HG03060 (cell line): ENCODE measurements around the gene PSEN1.
"Not testable (repeated sequence)": the region's sequence is repeated elsewhere in the genome, so short reads cannot be mapped to it uniquely, and the experiment has no call there.

Experiments used
- ATAC-seq: cut with Tn5 transposase; IDR thresholded peaks from one replicate; pipeline ENCODE4 v1.9.1; 2021; ENCODE audit warnings: low read depth, moderate number of reproducible peaks; ENCODE audit not compliant: unreplicated experiment

Gene PSEN1

GRCh38 chr14:73162251-73162650, 25.9 kb downstream of the PSEN1 start:
- ATAC-seq: no peak

DNA sequence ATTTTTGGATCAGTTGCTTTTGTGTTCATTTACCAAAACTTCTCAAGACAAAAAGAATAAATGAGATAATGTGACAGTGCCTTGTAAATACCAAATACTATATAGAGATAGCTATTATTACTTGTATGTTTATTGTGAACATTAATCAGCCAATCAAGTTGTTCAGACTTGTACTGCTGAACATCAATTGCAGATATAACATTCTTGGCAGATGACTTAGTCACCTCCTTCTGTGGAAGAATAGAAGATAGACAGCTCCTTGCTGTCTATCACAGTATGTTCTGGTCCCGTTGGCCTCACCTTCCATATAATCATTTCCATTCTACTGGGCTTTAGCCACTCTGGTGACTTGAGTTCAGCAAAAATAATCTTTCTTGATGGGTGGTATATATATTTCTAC, 30.1 kb downstream of the PSEN1 start:
- ATAC-seq: no peak

DNA sequence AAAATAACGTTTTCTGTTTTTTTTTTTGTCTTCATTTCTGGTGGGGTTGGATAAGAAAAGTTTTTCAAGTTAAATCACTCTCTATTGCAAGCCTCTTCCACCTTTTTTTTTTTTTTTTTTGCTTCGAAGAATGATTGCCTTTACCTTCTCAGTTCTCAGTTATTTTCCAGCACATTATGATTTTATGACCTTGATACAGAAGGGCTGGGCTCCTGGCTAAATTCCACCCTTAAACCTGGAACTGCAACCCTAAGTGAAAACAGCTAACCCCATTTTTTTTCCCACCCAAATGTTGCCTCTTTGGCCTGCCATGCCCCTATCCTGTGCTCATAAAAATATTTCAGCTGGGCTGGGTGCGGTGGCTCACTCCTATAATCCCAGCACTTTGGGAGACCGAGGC, 31.4 kb downstream of the PSEN1 start:
- ATAC-seq: no peak

DNA sequence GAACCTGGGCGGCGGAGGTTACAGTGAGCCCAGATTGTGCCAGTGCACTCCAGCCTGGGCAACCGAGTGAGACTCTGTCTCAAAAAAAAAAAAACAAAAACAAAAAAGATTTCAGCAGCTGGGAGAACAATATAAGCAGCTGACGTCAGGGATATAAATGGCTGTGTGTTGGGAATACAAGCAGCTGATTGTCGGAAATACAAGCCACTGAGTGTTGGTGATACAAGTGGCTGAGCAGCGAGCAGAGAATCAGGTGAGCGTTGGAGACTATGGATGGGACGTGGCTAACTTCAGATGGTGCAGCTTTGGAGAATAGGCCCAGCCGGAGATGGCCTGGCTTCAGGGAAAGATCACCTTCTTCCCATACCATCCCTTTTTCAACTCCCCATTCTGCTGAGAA, 32.0 kb downstream of the PSEN1 start:
- ATAC-seq: no peak

DNA sequence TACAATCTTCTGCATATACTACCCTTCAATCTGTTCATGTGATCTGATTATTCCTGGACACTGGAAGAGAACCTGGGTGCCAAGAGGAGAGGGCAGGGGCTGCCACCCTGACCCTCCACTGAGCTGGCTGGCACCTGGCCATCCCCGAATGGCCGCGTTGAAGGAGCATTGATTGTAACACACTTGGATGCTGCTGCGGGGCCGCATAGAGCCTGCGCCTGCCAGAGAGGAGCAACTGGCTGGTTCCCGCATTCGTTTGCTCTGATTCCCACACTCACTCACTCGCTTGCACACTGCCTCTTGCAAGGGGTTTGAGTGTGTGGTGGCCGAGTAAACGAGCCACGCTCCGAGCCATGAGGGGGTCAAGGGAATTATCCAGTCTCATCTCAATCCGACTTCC, 32.4 kb downstream of the PSEN1 start:
- ATAC-seq: no peak

DNA sequence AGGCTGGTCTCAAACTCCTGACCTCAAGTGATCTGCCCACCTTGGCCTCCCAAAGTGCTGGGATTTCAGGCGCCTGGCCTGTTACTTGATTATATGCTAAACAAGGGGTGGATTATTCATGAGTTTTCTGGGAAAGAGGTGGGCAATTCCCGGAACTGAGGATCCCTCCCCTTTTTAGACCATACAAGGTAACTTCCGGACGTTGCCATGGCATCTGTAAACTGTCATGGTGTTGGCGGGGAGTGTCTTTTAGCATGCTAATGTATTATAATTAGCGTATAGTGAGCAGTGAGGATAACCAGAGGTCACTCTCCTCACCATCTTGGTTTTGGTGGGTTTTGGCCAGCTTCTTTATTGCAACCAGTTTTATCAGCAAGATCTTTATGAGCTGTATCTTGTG, 33.5 kb downstream of the PSEN1 start:
- ATAC-seq: not testable (repeated sequence)

GRCh38 chr14:73170686-73171085, 34.4 kb downstream of the PSEN1 start:
- ATAC-seq: no peak

DNA sequence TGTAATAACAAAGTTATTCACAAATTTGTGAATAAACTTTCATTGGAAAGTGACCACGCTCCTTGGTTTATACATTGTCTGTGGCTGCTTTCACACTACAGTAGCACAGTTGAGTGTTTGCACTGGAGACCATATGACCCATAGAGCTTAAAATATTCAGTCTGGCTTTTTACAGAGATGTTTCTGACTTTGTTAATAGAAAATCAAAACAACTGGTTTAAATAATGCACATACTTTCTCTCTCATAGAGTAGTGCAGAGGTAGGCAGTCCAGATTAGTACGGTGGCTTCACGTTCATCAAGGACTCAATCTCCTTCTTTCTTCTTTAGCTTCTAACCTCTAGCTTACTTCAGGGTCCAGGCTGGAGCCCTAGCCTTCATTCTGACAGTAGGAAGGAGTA, 36.2 kb downstream of the PSEN1 start:
- no peak for ATAC-seq

DNA sequence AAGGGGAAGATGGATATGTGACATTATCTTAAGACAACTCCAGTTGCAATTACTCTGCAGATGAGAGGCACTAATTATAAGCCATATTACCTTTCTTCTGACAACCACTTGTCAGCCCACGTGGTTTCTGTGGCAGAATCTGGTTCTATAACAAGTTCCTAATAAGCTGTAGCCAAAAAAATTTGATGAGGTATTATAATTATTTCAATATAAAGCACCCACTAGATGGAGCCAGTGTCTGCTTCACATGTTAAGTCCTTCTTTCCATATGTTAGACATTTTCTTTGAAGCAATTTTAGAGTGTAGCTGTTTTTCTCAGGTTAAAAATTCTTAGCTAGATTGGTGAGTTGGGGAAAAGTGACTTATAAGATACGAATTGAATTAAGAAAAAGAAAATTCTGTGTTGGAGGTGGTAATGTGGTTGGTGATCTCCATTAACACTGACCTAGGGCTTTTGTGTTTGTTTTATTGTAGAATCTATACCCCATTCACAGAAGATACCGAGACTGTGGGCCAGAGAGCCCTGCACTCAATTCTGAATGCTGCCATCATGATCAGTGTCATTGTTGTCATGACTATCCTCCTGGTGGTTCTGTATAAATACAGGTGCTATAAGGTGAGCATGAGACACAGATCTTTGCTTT, 36.9 kb downstream of the PSEN1 start:
- ATAC-seq: no peak

GRCh38 chr14:73176685-73177084, 40.4 kb downstream of the PSEN1 start:
- ATAC-seq: no peak

DNA sequence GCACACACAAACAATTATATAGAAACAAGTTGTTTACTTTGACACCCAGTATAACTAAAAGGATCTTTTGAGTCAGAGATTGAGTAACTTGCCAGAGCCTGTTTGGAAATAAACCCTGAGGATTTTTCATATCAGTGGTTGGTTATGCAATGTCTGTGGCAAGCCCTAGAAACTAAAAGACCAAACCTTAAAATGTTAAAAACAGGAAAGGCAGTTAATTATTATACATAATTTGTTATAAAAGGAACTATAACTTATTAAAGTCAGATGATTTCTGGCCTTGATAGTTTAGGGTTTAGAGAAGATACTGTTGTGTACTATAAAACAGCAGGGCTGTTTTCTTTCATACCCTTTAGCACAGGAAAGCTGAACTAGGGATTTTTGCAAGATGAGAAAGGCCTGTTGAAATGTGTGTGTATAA, 44.1 kb downstream of the PSEN1 start:
- ATAC-seq: no peak

DNA sequence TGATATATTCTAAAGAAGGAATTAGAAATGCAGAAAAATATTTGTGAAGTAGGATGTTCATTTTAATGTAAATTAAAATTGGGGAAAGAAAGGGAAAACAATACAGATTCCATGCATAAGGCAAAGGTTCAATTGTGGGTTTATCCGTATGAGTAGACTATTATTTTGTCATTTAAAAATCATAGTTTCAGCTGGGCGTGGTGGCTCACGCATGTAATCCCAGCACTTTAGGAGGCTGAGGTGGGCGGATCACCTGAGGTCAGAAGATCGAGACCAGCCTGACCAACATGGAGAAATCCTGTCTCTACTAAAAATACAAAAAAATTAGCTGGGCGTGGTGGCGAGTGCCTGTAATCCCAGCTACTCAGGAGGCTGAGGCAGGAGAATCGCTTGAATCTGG, 44.7 kb downstream of the PSEN1 start:
- not testable (repeated sequence) for ATAC-seq

GRCh38 chr14:73188501-73188911, 52.2 kb downstream of the PSEN1 start:
- ATAC-seq: no peak

DNA sequence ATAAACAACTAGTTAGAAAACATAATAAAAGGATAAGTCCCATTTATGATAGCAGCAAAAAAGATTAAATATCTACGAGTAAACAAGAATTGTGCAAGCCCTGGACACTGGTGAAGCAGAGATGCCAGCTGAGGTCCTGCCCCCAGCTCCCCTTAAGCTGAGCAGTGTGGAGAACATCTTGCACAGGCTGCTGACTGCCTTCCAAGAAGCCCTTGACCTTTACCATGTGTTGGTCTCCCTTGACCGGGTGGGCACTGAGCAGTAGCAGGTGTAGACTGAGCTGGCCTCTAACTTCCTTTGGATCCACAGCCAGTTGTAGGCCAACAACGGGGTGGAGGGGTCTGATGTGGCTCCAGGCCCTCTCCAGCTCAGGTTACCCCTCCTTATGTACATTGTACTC, 53.3 kb downstream of the PSEN1 start:
- ATAC-seq: no peak

DNA sequence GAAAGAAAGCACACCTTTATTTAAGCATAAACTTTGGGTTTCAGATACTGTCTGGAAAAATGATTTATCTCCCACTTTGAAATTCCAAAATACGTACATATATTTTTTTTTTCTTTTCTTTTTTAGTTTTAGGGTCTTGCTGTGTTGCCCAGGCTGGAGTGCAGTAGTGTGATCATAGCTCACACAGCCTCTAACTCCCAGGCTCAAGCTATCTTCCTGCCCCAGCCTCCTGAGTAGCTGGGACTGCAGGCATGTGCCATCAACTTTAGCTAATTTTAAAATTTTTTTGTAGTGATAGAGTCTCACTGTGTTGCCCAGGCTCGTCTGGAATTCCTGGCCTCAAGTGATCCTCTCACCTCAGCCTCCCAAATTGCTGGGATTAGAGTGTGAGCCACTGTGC, 55.1 kb downstream of the PSEN1 start:
- ATAC-seq: no peak

DNA sequence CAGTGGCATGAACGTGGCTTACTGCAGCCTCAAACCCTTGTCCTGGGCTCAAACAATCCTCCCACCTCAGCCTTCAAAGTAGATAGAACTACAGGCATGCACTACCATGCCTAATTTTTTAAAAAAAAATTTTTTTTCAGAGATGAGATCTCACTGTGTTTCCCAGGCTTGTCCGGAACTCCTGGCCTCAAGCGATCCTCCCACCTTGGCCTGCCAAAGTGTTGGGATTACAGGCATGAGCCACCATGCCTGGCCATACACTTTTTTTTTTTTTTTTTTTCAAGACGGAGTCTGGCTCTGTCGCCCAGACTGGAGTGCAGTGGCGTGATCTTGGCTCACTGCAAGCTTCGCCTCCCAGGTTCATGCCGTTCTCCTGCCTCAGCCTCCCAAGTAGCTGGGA, 58.0 kb downstream of the PSEN1 start:
- ATAC-seq: not testable (repeated sequence)

DNA sequence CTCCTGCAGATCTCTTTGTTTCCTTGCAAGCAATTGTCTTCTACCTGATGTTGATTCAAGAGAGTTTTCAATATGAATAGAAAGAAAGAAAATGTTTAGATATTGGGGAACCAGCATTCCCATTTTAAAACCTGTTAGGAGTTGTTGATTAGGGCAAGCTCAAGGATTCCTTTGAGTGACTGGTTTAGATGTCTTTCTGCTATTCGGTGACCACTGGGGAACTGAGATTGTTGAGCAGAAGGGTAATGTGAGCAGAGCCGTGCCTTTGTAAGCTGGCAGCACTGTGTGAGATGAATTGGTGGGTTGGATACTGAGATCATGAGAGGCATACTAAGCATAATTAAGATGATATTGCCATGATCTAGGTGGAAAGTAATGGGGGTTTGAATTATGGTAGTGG, 61.9 kb downstream of the PSEN1 start:
- no peak for ATAC-seq

GRCh38 chr14:73203527-73203926, 67.2 kb downstream of the PSEN1 start:
- ATAC-seq: no peak

GRCh38 chr14:73207615-73208014, 71.3 kb downstream of the PSEN1 start:
- no peak for ATAC-seq

DNA sequence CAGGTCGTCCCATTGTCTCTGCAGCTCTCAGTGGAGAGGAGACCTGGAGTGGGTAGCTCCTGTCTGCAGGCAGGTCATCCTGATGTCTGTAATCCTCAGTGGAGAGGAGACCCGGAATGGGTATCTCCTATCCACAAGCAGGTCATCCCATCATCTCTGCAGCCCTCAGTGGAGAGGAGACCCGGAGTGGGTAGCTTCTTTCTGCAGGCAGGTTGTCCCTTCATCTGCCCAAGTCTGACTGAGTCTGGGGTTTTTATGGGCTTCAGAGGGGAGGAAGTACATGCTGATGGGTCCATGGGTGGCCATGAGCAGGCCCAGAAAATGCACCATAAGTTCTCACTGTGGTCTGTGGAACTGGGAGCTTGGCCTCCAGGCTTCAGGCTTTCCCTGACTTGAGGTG, 72.1 kb downstream of the PSEN1 start:
- ATAC-seq: no peak

GRCh38 chr14:73208846-73209245, 72.5 kb downstream of the PSEN1 start:
- no peak for ATAC-seq

GRCh38 chr14:73209953-73210352, 73.6 kb downstream of the PSEN1 start:
- no peak for ATAC-seq
